GM12878 (cell line): Measurements from ENCODE around the gene FAAP100.

Source experiments
- CTCF ChIP-seq, 3 experiments: IDR thresholded peaks in 2 of 3; conservative IDR thresholded peaks in 1 of 3; 2 replicates each; pipeline ENCODE4 v1.5.1; 2011; ENCODE audit warnings: low read depth in 3 of 3, low read length in 3 of 3, mild to moderate bottlenecking in 3 of 3, control low read depth in 2 of 3, moderate library complexity in 2 of 3, inconsistent platforms in 1 of 3, mixed read lengths in 1 of 3; ENCODE audit not compliant: control insufficient read depth in 2 of 3, insufficient read depth in 1 of 3; ENCODE audit errors: extremely low read depth in 1 of 3
- MEF2B ChIP-seq: fragments of 450-650 bp; IDR thresholded peaks from 2 replicates; pipeline ENCODE4 v1.6.1; 2018; ENCODE audit warnings: mild to moderate bottlenecking, moderate library complexity; ENCODE audit not compliant: partially characterized antibody, poor library complexity, severe bottlenecking
- MYC ChIP-seq: IDR thresholded peaks from 2 replicates; pipeline ENCODE4 v1.6.1; 2011; ENCODE audit warnings: mild to moderate bottlenecking, low read length, moderate library complexity, inconsistent platforms; ENCODE audit not compliant: insufficient read depth, insufficient replicate concordance, insufficient read length, severe bottlenecking
- SP1 ChIP-seq: IDR thresholded peaks from one replicate; pipeline ENCODE4 v1.6.1; 2011; ENCODE audit warnings: low read depth, low read length
- TARDBP ChIP-seq: IDR thresholded peaks from 2 replicates; pipeline ENCODE4 v1.6.1; 2016; ENCODE audit warnings: borderline replicate concordance
- USF2 ChIP-seq: IDR thresholded peaks from 2 replicates; pipeline ENCODE4 v1.6.1; 2011; ENCODE audit warnings: low read depth, low read length, improper control_type of control experiment, borderline replicate concordance
- YY1 ChIP-seq: IDR thresholded peaks from 2 replicates; pipeline ENCODE4 v1.6.1; 2011; ENCODE audit warnings: low read depth, mild to moderate bottlenecking, low read length

DNA sequence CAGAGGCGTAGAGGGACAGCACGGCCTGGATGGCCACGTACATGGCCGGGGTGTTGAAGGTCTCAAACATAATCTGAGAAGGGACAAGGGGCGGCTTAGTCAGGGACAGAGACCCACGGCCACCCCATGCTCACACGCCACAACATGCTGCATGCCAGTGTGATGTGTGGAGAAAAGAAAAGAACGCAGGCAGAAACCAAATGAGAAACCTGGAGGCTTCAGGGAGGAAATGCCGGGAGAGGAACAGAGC lies 40.7 kb downstream of the FAAP100 start:
- TF ChIP-seq YY1 (no peak; the same call in 1 of the 2 replicates), MYC (no peak), USF2 (no peak), CTCF (IDR thresholded peaks at IDR 0.05 in 2 of 3, conservative IDR thresholded peaks at IDR 0.05 in 1 of 3; ENCODE audit: control insufficient read depth in 2 of 3, extremely low read depth in 1 of 3, insufficient read depth in 1 of 3, low read depth in 3 of 3, low read length in 3 of 3) (no peak), TARDBP (no peak), SP1 (no peak), MEF2B (no peak)
